ELR (cell line): Measurements from ENCODE around the gene NT5DC2.
A peak's percentile ranks its signal among the peaks of the same experiment; 100 is the strongest.

Experiments
- DNase-seq: peaks from one replicate; pipeline ENCODE4 v3.0.0-alpha.2; 2015; ENCODE audit warnings: low read depth

The NT5DC2 gene

DNA sequence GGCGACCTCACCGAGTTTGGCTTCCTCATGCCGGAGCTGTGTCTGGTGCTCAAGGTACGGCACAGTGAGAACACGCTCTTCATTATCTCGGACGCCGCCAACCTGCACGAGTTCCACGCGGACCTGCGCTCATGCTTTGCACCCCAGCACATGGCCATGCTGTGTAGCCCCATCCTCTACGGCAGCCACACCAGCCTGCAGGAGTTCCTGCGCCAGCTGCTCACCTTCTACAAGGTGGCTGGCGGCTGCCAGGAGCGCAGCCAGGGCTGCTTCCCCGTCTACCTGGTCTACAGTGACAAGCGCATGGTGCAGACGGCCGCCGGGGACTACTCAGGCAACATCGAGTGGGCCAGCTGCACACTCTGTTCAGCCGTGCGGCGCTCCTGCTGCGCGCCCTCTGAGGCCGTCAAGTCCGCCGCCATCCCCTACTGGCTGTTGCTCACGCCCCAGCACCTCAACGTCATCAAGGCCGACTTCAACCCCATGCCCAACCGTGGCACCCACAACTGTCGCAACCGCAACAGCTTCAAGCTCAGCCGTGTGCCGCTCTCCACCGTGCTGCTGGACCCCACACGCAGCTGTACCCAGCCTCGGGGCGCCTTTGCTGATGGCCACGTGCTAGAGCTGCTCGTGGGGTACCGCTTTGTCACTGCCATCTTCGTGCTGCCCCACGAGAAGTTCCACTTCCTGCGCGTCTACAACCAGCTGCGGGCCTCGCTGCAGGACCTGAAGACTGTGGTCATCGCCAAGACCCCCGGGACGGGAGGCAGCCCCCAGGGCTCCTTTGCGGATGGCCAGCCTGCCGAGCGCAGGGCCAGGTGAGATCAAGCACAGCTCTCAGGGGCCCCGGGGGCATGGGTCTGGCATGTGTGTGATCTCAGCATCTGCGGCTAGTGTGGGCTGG lies 45.6 kb downstream of the NT5DC2 start:
- no peak for DNase-seq

DNA sequence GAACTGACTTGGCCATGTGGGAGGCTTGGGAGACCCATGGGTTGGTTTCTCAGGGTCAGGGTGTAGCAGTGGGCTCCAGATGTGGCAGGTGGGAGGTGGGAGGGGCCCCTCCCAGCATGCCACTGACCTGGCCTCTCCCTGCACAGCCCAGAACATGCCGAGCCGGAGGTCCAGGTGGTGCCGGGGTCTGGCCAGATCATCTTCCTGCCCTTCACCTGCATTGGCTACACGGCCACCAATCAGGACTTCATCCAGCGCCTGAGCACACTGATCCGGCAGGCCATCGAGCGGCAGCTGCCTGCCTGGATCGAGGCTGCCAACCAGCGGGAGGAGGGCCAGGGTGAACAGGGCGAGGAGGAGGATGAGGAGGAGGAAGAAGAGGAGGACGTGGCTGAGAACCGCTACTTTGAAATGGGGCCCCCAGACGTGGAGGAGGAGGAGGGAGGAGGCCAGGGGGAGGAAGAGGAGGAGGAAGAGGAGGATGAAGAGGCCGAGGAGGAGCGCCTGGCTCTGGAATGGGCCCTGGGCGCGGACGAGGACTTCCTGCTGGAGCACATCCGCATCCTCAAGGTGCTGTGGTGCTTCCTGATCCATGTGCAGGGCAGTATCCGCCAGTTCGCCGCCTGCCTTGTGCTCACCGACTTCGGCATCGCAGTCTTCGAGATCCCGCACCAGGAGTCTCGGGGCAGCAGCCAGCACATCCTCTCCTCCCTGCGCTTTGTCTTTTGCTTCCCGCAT lies 46.4 kb downstream of the NT5DC2 start:
- no peak for DNase-seq

DNA sequence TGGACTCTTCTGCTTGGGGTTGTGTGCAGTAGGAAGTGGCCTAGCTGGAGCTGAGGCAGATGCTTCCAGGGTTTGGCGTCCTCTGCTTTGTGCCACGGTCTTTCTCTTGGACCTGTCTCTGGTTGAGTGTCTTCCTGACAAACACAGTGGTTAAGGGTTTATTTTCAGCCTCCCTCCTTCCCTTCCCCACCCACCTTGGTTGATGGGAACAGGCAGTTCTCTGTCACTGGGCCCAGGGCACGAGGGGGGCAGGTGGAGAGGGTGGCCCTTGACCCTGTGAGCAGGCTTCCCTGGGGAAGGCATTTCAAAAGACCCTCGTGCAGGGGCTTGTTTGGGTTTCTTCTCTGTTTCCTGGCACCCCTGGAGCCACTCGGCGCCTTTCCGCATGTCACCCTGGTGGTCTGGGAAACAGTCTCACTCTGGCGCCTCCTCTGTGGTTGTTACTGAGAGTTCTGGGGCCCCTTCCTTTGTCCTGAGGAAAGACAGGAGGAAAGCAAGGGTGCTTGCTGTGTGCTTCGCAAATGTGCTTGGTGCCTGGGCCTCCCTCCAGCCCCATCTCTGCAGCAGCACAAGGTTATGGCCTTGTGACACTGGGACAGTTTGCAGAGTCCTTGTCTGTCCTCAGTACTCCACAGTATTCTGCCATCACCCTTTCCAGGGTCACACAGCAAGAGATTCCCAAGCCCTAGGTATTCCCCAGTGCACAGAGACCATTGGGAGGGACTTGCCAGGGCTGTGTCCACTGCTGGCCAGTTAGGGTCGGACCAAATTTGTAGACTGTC lies 48.8 kb downstream of the NT5DC2 start:
- DNase-seq: no peak

DNA sequence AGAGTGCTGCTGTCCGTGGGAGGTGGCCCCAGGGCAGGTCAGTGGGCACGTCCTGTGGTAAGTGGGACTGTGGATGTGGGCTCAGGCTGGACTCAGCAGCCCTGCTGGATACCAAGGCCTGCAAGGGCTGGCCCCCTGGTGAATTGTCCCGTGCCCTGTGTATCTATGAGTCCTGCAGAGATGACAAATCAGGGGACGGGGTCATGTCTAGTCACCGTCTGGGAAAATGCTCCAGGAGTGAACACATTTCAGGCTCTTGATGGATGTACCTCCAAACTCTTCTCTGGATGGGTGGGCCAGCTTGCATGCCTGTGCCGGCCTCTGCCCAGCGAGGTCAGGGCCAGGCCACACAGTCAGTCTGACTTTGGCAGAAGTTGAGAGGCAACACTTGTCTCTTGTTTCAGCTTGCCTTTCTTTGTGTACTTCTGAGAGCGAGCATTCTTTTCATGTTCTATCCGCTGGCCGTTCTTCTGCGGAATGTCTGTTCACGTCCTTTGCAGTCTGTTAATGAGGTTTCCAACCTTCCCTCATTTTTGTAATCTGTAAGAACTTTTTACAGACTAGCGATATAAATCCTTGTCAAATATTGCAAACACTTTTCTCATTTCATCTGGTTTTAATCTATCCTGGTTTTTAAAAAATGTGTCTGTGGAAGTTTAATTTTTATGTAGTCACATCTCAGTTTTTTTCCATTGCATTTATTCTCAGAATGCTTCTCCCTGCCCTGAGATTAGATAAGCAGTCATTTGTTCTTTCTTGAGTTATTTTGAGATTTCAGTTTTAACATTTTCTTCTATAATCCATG lies 49.9 kb downstream of the NT5DC2 start:
- no peak for DNase-seq

DNA sequence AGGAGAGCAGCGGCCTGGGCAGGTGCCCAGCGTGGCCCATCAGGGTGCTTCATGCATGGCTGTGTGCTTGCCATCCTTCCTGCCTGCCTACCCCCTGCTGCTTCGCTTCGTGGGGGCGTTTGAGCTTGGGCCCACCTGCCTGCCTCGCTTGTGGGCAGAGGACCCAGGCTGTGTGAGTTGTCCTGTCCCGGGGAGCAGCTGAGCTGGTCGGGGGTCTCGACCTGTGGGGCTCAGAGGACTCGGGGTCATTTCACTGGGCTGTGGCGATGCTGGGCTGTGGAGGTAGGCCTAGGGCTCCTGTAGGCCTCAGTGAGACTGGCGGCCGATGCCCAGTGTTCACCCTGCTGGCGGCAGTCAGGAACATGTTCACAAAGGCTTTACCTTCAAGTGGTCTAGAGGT lies 50.6 kb downstream of the NT5DC2 start:
- no peak for DNase-seq

DNA sequence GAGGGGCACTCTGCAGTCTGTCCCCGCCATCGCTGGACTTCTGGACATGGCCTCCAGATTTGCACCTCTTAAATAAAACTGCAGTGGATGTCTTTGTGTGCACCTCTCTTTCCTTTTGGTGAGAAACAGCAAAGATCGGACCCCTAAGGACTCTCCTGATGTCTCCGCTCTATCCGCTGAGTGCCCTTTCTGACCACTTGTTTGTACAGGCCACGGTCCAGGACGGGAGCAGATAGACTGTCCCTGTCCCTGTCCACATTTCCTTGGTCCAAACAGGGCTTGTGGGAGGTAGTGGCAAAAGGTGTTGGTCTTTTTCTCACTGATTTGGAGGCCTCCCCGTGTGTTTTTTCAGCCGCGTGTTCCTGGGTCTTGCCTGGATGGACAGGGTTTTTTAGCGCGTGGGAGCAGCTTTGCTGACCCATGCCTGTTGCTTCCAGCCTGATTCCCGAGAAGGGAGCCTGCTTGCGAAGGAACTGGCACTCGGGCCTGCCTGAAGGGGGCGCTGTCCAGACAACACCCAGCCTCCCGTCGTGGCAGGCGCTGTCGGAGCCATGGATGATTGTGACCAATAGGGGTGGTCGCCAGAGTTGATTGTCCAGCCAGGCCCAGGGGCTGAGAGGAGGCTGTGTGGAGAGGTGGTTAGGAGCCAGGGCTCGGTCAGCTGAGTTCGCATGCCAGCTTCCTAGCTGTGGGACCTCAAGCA lies 51.7 kb downstream of the NT5DC2 start:
- peak; percentile 36 for DNase-seq

DNA sequence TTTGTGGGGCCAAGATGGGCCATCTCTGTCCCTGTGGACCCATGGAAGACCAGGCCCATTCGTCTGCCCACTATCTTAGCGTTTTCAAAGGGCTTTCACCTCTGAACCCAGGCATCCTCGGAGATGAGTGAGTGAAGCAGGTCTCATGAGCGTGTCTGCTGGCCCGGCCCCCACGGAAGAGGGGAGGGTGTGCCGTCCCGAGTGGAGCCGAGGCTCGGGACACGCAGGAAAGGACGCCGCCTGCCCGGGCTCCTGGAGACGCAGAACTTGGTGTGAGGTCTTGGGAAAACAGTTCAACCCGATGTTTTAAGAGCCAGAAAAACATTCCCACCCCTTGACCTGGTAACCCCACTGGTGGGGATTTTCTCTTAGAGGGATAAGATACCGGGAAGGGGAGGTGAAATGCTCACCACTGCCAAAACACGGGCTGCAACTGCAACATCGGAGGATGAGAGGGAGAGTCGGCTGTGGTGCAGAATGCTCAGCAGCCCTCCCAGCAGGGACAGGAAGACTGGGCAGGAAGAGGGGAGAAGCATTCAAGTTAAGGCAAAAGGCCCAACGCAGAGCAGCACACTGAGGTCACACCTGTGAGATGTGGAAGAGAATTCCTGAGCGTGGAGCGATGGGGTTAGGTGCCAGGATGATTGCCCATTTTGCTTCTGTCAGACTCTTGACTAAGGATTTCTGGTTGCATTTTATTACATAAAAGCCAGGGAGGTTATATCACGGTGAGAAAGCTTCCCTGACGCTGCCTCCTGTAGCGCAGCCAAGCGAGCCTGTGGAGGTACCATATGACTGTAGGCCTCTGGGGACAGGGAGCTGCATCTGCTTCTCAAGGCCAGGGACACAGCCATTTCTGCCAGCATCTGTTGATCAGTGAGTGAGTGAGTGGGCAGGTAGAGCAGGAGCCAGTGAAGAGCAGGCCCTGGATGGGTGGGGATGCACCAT lies 52.6 kb downstream of the NT5DC2 start:
- DNase-seq: no peak

DNA sequence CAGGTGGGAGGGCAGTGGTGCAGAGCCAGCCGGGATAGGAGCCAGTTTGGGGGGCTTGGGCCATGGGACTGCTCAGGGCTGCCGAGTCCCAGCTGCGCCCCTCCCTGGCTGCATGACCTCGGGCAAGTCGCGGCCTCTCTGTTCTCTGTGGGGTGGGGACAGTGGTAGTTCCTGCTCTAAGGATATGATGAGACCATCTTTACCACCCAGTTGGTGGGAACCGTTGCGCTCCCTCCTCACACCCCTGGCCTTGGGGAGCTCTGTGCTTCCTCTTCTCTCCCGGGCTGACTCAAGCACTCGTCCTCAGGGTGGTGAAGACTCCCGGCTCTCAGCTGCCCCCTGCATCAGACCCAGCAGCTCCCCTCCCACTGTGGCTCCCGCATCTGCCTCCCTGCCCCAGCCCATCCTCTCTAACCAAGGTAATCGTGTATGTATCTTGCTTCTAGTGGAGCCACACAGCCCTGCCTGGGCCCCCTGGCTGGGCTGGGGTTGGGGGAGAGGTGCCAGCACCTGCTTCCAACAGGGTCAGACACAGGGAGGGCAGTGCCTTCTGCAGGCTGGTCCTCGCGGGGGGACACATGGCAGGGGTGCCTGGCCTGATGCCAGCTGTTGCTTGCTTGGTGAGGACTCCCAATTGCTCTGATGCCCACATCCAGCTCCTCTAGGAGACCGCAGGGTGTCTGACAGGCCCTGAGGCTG lies 53.6 kb downstream of the NT5DC2 start:
- DNase-seq: no peak

DNA sequence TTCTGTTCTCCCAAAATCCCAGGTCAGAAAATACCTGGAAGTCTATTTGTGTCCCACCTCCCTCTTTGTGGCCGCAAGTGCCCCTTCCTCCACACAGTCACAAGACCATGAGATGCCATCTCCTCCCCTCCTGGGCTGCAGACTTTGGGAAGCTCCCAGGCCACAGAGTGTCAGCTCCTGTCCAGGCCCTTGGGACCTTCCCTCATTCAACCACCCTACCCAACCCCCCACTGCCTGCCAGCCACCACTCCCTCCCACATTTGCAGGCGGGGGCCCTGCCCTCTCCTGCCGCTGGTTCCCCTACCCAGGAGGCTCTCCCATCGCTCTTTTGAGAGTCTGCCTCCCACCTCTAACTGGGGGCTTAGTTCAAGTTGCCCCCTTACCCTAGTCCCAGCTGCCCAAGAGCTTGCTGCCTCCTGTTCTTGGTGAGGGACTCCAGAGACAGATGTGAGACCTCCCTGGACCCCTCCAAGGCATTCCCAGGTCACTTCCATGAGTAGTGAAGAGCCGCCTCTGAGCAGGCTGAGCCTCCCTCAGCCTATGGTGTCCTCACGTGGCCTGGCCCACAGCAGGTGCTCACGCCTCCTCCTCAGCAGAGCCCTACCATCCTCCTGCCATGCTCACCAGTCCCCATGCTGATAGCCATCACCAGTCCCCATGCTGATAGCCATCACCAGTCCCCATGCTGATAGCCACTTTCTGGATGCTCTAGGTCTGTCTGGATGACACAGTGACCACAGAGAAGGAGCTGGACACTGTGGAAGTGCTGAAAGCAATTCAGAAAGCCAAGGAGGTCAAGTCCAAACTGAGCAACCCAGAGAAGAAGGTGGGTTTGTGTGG lies 54.4 kb downstream of the NT5DC2 start:
- no peak for DNase-seq

DNA sequence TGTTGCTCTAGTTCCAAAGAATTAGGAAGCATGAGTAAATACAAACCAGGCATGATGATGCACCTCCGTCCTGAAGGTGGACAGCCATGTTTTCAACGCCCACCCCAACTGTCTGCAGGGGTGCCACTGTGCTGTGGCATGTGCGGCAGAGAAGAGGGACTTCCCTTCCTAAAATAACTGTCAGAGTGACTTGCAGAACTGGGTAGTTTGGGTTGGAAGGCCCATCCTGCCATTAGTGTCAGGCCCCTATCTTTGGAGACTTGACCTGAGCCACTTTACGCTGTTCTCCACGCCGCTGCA lies 55.9 kb downstream of the NT5DC2 start:
- DNase-seq: no peak

DNA sequence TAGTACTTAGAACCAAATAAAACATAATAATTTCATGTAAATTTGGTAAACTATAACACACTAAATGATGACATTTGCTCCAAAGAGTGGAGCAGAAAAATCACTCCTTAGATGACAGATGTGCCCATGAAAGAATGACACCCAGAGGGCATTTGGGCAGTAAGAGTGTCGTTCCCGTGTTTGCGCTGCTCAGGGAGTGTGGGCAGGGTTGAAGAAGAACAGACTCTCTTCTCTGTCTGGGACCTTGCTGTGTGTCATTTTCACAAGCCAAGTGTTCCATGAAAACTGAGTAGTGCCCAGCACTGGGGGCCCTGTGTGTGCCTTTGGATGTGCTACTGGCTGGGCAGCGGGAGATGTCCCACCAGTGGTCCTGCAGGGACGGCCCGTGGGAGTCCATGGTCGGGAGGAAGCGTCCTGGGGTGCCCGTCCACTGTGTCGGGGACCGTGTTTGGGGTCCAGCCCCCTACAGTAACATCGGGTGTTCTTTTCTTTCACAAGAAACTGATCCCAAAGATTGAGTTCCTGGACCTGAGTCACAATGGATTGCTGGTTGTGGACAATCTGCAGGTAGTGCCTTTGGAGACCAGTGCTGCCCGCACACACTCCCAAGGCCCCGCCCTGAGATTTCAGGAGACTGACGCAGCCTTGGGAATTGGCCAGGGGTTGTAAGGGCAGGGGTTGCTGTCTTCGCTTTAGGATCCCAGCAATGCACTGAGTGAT lies 56.4 kb downstream of the NT5DC2 start:
- DNase-seq: no peak
